ENCODE measurements around the gene CYP4V2. TPM values are rescaled to one million over a fixed set of nuclear protein-coding genes. Genes with fewer than 3 reads are reported as not detected.

The CYP4V2 gene
- polyA plus RNA-seq, 1 experiment = 4.2 TPM

DNA sequence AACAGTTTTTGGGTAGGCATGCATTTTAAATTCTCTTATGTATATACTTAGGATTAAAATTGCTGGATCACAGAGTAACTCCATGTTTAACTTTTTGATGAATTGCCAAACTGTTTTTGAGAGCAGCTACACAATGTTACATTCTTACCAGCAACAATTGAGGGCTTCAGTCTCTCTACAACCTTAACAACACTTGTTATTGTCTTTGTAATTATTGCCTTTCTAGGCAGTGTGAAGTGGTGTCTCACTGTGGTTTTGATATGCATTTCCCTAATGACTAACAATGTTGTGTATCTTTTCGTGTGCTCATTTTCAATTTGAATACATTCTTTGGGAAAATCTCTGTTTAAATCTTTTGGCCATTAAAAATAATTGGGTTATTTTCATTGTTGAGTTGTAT lies 57.3 kb downstream of the CYP4V2 start:
- CTCF ChIA-PET = no interaction called here
- H3K36me3 ChIP-seq (ENCODE audit: control insufficient read depth, insufficient read depth, low read length) = no peaks in the 10 kb centered on the region
- DNase-seq (ENCODE audit: low read depth) = no peak
- H3K4me3 ChIP-seq (ENCODE audit: low read depth, low read length) = no peak overlapping the region
- POLR2A ChIA-PET = no interaction called here
- no peaks in the 10 kb centered on the region for H3K27me3 ChIP-seq (ENCODE audit: control insufficient read depth, insufficient read depth, low read length)
- TF ChIP-seq, protein P1, sequence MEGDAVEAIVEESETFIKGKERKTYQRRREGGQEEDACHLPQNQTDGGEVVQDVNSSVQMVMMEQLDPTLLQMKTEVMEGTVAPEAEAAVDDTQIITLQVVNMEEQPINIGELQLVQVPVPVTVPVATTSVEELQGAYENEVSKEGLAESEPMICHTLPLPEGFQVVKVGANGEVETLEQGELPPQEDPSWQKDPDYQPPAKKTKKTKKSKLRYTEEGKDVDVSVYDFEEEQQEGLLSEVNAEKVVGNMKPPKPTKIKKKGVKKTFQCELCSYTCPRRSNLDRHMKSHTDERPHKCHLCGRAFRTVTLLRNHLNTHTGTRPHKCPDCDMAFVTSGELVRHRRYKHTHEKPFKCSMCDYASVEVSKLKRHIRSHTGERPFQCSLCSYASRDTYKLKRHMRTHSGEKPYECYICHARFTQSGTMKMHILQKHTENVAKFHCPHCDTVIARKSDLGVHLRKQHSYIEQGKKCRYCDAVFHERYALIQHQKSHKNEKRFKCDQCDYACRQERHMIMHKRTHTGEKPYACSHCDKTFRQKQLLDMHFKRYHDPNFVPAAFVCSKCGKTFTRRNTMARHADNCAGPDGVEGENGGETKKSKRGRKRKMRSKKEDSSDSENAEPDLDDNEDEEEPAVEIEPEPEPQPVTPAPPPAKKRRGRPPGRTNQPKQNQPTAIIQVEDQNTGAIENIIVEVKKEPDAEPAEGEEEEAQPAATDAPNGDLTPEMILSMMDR (IDR thresholded peaks at IDR 0.05; ENCODE audit: insufficient read depth, low read depth, low read length) = no peak

DNA sequence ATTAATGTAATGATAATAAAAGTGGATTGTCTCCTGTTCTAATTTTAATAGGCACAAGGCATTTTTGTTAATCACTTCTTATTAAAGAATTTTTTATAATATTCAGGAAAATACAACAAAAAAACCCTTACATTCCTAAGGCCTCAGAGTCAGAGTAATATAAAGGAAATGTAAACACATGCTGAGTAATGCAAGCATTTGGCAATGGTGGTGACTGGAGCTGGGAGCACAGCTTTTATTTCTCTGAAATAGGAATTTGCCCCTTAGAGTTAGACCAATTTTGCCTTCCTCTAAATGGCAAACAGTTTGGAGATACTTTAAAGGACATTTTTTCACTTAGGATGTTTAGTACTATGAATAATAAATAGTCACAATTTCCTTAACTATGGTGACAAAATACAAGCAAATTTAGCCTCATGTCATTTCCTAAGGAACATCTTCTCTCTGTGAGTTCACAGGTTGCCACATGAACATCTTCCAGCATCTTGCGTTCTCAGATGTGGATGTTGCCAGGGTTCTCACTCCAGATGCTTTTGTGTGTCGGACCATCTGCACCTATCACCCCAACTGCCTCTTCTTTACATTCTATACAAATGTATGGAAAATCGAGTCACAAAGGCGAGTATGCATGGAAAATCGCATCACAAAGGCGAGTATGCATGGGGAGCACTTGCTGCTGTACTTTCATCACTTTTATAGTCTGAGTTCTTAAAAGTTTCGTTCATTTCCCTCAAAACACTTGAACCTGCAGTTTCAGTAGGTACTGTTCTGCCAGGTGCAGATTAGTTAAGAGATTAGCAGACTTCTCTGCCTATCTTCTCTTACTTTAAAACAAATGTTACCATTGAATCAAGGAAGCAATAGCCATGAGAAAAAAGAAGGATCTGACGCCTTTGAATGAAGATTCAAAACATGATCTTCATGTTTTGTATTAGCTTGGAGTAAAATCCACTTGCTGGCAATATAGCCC lies 58.7 kb downstream of the CYP4V2 start:
- H3K36me3 ChIP-seq (ENCODE audit: control insufficient read depth, insufficient read depth, low read length) = no peaks in the 10 kb centered on the region
- DNase-seq (ENCODE audit: low read depth) = no peak
- POLR2A ChIA-PET = no interaction called here

DNA sequence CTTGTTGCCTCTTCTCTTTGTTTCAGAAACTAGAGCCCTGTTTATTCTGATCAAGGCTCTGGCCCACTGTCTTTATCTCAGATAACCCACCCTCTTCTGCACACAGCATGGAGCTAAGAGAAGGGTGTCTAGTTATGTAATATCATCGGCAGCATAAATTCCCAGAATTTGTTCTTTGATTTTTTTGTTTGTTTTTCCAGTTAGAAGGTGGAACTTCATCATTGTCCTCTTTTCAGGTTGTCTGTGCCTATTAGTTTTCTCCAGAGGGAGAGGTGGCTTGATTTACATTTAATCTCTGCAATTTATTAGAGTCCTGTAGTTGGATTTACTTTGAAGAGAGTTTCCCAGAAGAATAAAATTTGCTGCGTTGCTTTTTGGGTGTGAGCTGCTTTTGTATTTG lies 59.4 kb downstream of the CYP4V2 start:
- TF ChIP-seq, protein P1 (IDR thresholded peaks at IDR 0.05; ENCODE audit: insufficient read depth, low read depth, low read length) = no peak
- POLR2A ChIA-PET = no interaction called here
- no peak overlapping the region for H3K4me3 ChIP-seq (ENCODE audit: low read depth, low read length)
- no peak for DNase-seq (ENCODE audit: low read depth)
- no peaks in the 10 kb centered on the region for H3K36me3 ChIP-seq (ENCODE audit: control insufficient read depth, insufficient read depth, low read length)
- CTCF ChIA-PET = no interaction called here
- H3K27me3 ChIP-seq (ENCODE audit: control insufficient read depth, insufficient read depth, low read length) = no peaks in the 10 kb centered on the region

More for the DNA sequence above, 58.7 kb downstream of the CYP4V2 start:
- TF ChIP-seq, protein P1 (IDR thresholded peaks at IDR 0.05; ENCODE audit: insufficient read depth, low read depth, low read length) = no peak
- Histone ChIP-seq H3K4me3 (ENCODE audit: low read depth, low read length) (no peak overlapping the region), H3K27me3 (ENCODE audit: control insufficient read depth, insufficient read depth, low read length) (no peaks in the 10 kb centered on the region)
- CTCF ChIA-PET = no interaction called here

DNA sequence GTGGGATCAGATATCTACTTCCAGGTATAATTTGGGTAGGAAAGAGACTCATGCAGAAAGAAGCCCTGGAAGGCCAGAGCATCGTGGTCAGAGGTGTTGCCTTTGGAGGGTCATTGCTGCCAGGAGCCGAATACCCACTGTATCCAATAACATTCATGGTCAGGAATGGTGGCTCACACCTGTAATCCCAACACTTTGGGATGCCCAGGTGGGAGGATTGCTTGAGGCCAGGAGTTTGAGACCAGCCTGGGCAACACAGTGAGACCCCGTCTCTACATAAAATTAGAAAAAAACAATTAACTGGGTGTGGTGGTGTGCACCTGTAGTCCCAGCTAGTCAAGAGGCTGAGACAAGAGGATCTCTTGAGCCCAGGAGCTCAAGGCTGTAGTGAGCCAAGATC lies 63.8 kb downstream of the CYP4V2 start:
- no peak for DNase-seq (ENCODE audit: low read depth)
- ChIA-PET CTCF (no interaction called here), POLR2A (no interaction called here)
- Histone ChIP-seq H3K4me3 (ENCODE audit: low read depth, low read length) (no peak overlapping the region), H3K27me3 (ENCODE audit: control insufficient read depth, insufficient read depth, low read length) (no peaks in the 10 kb centered on the region), H3K36me3 (ENCODE audit: control insufficient read depth, insufficient read depth, low read length) (no peaks in the 10 kb centered on the region)
- TF ChIP-seq, protein P1 (IDR thresholded peaks at IDR 0.05; ENCODE audit: insufficient read depth, low read depth, low read length) = no peak

DNA sequence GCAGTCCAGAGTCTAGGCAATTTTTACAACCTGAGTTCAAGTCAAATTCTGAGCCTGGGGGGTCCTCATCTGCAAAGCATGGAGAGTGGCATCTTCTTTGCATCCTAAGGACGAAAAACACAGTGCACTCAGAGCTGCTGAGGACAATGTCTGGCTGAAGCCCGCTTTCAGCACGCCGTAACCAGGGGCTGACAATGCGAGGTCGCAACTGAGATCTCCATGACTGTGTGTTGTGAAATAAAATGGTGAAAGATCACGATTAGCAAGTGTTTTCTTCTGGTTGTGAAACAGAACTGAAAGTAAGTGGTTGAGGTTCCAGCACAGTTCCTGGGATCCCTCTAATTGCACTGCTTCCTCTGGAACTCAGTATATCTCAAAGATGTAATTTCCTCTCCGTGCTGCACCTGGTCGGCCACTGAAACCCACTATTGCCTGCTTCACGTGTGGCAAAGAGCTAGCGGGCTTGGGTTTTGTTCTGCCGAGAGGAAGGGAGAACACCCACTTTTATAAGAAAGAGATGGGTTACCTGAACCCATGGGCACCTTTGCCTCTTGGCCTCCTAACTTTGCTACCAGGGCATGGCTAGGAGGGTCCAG lies 66.9 kb downstream of the CYP4V2 start:
- ChIA-PET POLR2A (no interaction called here), CTCF (no interaction called here)
- TF ChIP-seq, protein P1 (IDR thresholded peaks at IDR 0.05; ENCODE audit: insufficient read depth, low read depth, low read length) = no peak
- no peak overlapping the region for H3K4me3 ChIP-seq (ENCODE audit: low read depth, low read length)
- no peak for DNase-seq (ENCODE audit: low read depth)
- H3K36me3 ChIP-seq (ENCODE audit: control insufficient read depth, insufficient read depth, low read length) = no peaks in the 10 kb centered on the region
- no peaks in the 10 kb centered on the region for H3K27me3 ChIP-seq (ENCODE audit: control insufficient read depth, insufficient read depth, low read length)

All from BJ (cell line).